HCT116 (cell line): Measurements from ENCODE around the gene CDYL2. TPM values are rescaled to one million over a fixed set of nuclear protein-coding genes. Genes with fewer than 3 reads are reported as not detected.

ENCODE experiments used
- ATAC-seq: fragments of 200-7000 bp; cut with Tn5 transposase; 2 replicates; pipeline ENCODE4 v1.9.1; 2020; ENCODE audit warnings: mild to moderate bottlenecking, moderate library complexity
- BruUV-seq: library from RNA; stranded (reverse); fragments of 400-500 nt; replicated peaks from 2 replicates; lab custom pipeline; 2021; lab: Mats Ljungman, UMichigan
- CTCF ChIA-PET: fragments of 300-600 bp; sonication (Branson Sonifier 250); formaldehyde crosslinking; loops from one replicate; lab custom pipeline; 2021; ENCODE audit warnings: antibody characterized with exemption; lab: Charles Lee
- POLR2A ChIA-PET: fragments of 300-600, 350-600 bp; sonication (Branson Sonifier 250); formaldehyde crosslinking; loops from one replicate; lab custom pipeline; 2021; ENCODE audit warnings: antibody characterized with exemption; lab: Charles Lee
- RAD21 ChIA-PET, 2 experiments: fragments of 300-600 bp; sonication (Branson Sonifier 250); formaldehyde crosslinking; loops; one replicate each; lab custom pipeline; 2023; ENCODE audit warnings: low total read pairs in 2 of 2; ENCODE audit not compliant: uncharacterized antibody in 2 of 2, unreplicated experiment in 2 of 2, low non-redundant PET in 1 of 2; lab: Charles Lee
- DNase-seq: peaks from one replicate; pipeline ENCODE4 v3.0.0-alpha.2; 2010; ENCODE audit warnings: low read depth, low spot score
- H2AFZ ChIP-seq: fragments of 200-600 bp; shearing (Covaris generic), sonication (generic); 2 replicates; pipeline ENCODE4 v1.6.1; 2017; ENCODE audit warnings: low read depth, mixed run types, mixed read lengths, antibody characterized with exemption, low read length; ENCODE audit not compliant: poor library complexity, severe bottlenecking
- H3K27ac ChIP-seq: 2 replicates; pipeline ENCODE4 v1.5.1; 2012; ENCODE audit warnings: low read depth, low read length
- H3K27me3 ChIP-seq: fragments of 200-600 bp; sonication (generic); 2 replicates; pipeline ENCODE4 v1.6.1; 2016; ENCODE audit warnings: mixed run types, low read length, mixed read lengths; ENCODE audit not compliant: insufficient read depth
- H3K36me3 ChIP-seq, 2 experiments: fragments of 200-500 bp in 1 of 2; fragments of 200-600 bp in 1 of 2; sonication (Bioruptor generic) in 1 of 2; sonication (generic) in 1 of 2; 2 replicates each; pipeline versions ENCODE4 v1.5.1 to v1.6.1; 2014 to 2016; ENCODE audit warnings: low read length in 2 of 2, inconsistent platforms in 1 of 2, mixed read lengths in 1 of 2, mixed run types in 1 of 2; ENCODE audit not compliant: insufficient read depth in 2 of 2, control insufficient read depth in 1 of 2
- H3K4me1 ChIP-seq, 2 experiments: fragments of 200-600 bp in 1 of 2; sonication (generic) in 1 of 2; 2 replicates each; pipeline versions ENCODE4 v1.5.1 to v1.6.1; 2012 to 2017; ENCODE audit warnings: low read length in 2 of 2, inconsistent platforms in 1 of 2, mild to moderate bottlenecking in 1 of 2, mixed read lengths in 1 of 2, mixed run types in 1 of 2, moderate library complexity in 1 of 2; ENCODE audit not compliant: insufficient read depth in 2 of 2, control insufficient read depth in 1 of 2
- H3K4me2 ChIP-seq: fragments of 200-600 bp; sonication (generic); 2 replicates; pipeline ENCODE4 v1.6.1; 2017; ENCODE audit warnings: mixed run types, low read length, mixed read lengths
- H3K4me3 ChIP-seq, 2 experiments: fragments of 200-600 bp in 1 of 2; sonication (generic) in 1 of 2; replicated peaks in 1 of 2; 2 replicates each; pipeline ENCODE4 v1.5.1; 2011 to 2016; ENCODE audit warnings: low read length in 2 of 2, control low read depth in 1 of 2, low read depth in 1 of 2, mild to moderate bottlenecking in 1 of 2, mixed read lengths in 1 of 2, mixed run types in 1 of 2
- H3K79me2 ChIP-seq: fragments of 200-600 bp; sonication (generic); 2 replicates; pipeline ENCODE4 v1.6.1; 2017; ENCODE audit warnings: mild to moderate bottlenecking, mixed run types, low read length, moderate library complexity, mixed read lengths; ENCODE audit not compliant: insufficient read depth
- H3K9ac ChIP-seq: fragments of 200-600 bp; sonication (generic); 2 replicates; pipeline ENCODE4 v1.6.1; 2016; ENCODE audit warnings: low read length, mixed read lengths
- H3K9me2 ChIP-seq: fragments of 200-600 bp; sonication (generic), shearing (Covaris generic); 2 replicates; pipeline ENCODE4 v1.6.1; 2017; ENCODE audit warnings: mixed run types, mild to moderate bottlenecking, moderate library complexity; ENCODE audit not compliant: insufficient read depth
- H3K9me3 ChIP-seq, 2 experiments: fragments of 200-500 bp in 1 of 2; fragments of 200-600 bp in 1 of 2; sonication (Bioruptor generic) in 1 of 2; sonication (generic) in 1 of 2; 2 replicates each; pipeline ENCODE4 v1.6.1; 2014 to 2017; ENCODE audit warnings: low read length in 2 of 2, mixed read lengths in 2 of 2, inconsistent platforms in 1 of 2, low read depth in 1 of 2, mild to moderate bottlenecking in 1 of 2, mixed run types in 1 of 2, moderate library complexity in 1 of 2; ENCODE audit not compliant: control insufficient read depth in 1 of 2, insufficient read depth in 1 of 2
- H4K20me1 ChIP-seq: fragments of 200-600 bp; sonication (generic), shearing (Covaris generic); 2 replicates; pipeline ENCODE4 v1.6.1; 2017; ENCODE audit warnings: mixed run types, mild to moderate bottlenecking, moderate library complexity; ENCODE audit not compliant: insufficient read depth
- CBX3 ChIP-seq: IDR thresholded peaks from 2 replicates; pipeline ENCODE4 v1.6.1; 2012; ENCODE audit warnings: low read depth
- ELF1 ChIP-seq: IDR thresholded peaks from 2 replicates; pipeline ENCODE4 v1.6.1; 2012; ENCODE audit warnings: low read depth, borderline replicate concordance
- POLR2AphosphoS5 ChIP-seq: IDR thresholded peaks from 2 replicates; pipeline ENCODE4 v1.6.1; 2011; ENCODE audit warnings: mild to moderate bottlenecking, low read depth, low read length, moderate library complexity
- SIN3A ChIP-seq: IDR thresholded peaks from 2 replicates; pipeline ENCODE4 v1.6.1; 2012; ENCODE audit warnings: low read depth
- SP1 ChIP-seq: IDR thresholded peaks from 2 replicates; pipeline ENCODE4 v1.6.1; 2012; ENCODE audit warnings: low read depth
- YY1 ChIP-seq: IDR thresholded peaks from 2 replicates; pipeline ENCODE4 v1.6.1; 2011; ENCODE audit warnings: low read length, low read depth, moderate library complexity, mild to moderate bottlenecking; ENCODE audit not compliant: insufficient replicate concordance; ENCODE audit errors: extremely low read depth
- ZNF274 ChIP-seq: fragments of 200-500 bp; sonication (Bioruptor generic); IDR thresholded peaks from 2 replicates; pipeline ENCODE4 v1.6.1; 2014; ENCODE audit warnings: mild to moderate bottlenecking, low read depth, low read length, inconsistent platforms
- intact Hi-C: fragments of 100-400 bp; cut with micrococcal nuclease; formaldehyde crosslinking; loops from 2 replicates; pipeline ENCODE4 v1.10.0; 2022
- total RNA-seq: library from RNA; stranded (reverse); gene quantifications from one replicate; pipeline ENCODE4 v1.2.1, GENCODE V29; 2021; ENCODE audit not compliant: unreplicated experiment
- TF ChIP-seq, protein P1 (sequence below): IDR thresholded peaks from 2 replicates; pipeline ENCODE4 v1.6.1; 2011; ENCODE audit warnings: mild to moderate bottlenecking, low read length, moderate library complexity; ENCODE audit not compliant: insufficient replicate concordance; ENCODE audit errors: extremely low read depth
- TF ChIP-seq, protein P2 (sequence below), 3 experiments: fragments of 200-600 bp in 1 of 3; sonication (generic) in 1 of 3; IDR thresholded peaks in 2 of 3; conservative IDR thresholded peaks in 1 of 3; 2 replicates each; pipeline ENCODE4 v1.5.1; 2012 to 2017; ENCODE audit warnings: low read depth in 2 of 3, low read length in 2 of 3, antibody characterized with exemption in 1 of 3, borderline replicate concordance in 1 of 3, control low read depth in 1 of 3, mild to moderate bottlenecking in 1 of 3, mixed read lengths in 1 of 3, mixed run types in 1 of 3, moderate library complexity in 1 of 3; ENCODE audit not compliant: insufficient read depth in 1 of 3
- TF ChIP-seq, protein P3 (sequence below): IDR thresholded peaks from 2 replicates; pipeline ENCODE4 v1.6.1; 2012
- TF ChIP-seq, protein P4 (sequence below): IDR thresholded peaks from 2 replicates; pipeline ENCODE4 v1.6.1; 2012

CDYL2 gene
- total RNA-seq, 1 experiment from 2014 or later: 0.10 TPM

DNA sequence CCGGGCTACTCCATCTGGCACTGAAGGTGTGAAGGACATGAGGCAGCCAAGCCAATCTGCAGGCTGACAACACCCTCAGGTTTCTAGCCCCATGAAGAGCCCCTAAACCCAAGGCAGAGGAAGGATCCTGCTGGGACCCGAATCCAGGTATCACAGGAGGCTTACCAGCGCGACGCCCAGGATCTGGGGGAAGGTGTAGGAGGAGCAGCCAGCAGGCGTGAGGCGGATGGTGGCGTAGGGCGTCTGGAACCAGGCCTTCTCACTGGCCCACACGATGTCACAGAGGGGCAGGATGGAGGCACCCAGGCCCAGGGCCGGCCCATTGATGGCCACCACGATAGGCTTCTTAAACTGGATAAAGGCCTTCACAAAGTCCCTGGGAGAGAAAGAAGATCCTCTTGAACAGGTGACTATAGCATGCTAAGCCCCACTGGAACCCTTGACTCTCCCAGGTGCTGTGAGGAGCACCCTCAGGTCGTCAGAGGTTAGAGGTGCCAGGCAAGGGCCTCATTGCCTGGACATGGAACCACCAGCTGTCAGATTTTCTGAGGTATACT lies 191.9 kb downstream of the CDYL2 start:
- DNase-seq (no peak), ATAC-seq (no peak)
- no TSS peak for BruUV-seq
- Histone ChIP-seq H3K79me2 (no peaks in the 10 kb centered on the region), H3K4me1 (peaks cover 0 to 4% of the 10 kb centered on the region in 2 experiments; a peak in 1 of 4 replicates), H3K4me2 (no peak overlapping the region), H3K27ac (no peak overlapping the region), H3K9me3 (peaks cover 0 to 6% of the 10 kb centered on the region in 2 experiments; a peak in 2 of 4 replicates), H3K9ac (no peak overlapping the region), H2AFZ (no peak overlapping the region), H3K4me3 (no peak overlapping the region), H3K27me3 (no peaks in the 10 kb centered on the region), H4K20me1 (no peaks in the 10 kb centered on the region), H3K9me2 (no peaks in the 10 kb centered on the region), H3K36me3 (no peaks in the 10 kb centered on the region)
- TF ChIP-seq, protein P1, sequence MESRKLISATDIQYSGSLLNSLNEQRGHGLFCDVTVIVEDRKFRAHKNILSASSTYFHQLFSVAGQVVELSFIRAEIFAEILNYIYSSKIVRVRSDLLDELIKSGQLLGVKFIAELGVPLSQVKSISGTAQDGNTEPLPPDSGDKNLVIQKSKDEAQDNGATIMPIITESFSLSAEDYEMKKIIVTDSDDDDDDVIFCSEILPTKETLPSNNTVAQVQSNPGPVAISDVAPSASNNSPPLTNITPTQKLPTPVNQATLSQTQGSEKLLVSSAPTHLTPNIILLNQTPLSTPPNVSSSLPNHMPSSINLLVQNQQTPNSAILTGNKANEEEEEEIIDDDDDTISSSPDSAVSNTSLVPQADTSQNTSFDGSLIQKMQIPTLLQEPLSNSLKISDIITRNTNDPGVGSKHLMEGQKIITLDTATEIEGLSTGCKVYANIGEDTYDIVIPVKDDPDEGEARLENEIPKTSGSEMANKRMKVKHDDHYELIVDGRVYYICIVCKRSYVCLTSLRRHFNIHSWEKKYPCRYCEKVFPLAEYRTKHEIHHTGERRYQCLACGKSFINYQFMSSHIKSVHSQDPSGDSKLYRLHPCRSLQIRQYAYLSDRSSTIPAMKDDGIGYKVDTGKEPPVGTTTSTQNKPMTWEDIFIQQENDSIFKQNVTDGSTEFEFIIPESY: no peak
- TF ChIP-seq, protein P2, sequence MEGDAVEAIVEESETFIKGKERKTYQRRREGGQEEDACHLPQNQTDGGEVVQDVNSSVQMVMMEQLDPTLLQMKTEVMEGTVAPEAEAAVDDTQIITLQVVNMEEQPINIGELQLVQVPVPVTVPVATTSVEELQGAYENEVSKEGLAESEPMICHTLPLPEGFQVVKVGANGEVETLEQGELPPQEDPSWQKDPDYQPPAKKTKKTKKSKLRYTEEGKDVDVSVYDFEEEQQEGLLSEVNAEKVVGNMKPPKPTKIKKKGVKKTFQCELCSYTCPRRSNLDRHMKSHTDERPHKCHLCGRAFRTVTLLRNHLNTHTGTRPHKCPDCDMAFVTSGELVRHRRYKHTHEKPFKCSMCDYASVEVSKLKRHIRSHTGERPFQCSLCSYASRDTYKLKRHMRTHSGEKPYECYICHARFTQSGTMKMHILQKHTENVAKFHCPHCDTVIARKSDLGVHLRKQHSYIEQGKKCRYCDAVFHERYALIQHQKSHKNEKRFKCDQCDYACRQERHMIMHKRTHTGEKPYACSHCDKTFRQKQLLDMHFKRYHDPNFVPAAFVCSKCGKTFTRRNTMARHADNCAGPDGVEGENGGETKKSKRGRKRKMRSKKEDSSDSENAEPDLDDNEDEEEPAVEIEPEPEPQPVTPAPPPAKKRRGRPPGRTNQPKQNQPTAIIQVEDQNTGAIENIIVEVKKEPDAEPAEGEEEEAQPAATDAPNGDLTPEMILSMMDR (IDR thresholded peaks at IDR 0.05 in 2 of 3, conservative IDR thresholded peaks at IDR 0.05 in 1 of 3; ENCODE audit: borderline replicate concordance in 1 of 3, insufficient read depth in 1 of 3, low read depth in 2 of 3, low read length in 2 of 3): no peak
- no peak for TF ChIP-seq CBX3
- TF ChIP-seq, protein P3, sequence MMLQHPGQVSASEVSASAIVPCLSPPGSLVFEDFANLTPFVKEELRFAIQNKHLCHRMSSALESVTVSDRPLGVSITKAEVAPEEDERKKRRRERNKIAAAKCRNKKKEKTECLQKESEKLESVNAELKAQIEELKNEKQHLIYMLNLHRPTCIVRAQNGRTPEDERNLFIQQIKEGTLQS: no peak
- no peak for TF ChIP-seq YY1
- no peak for TF ChIP-seq ELF1
- no peak for TF ChIP-seq POLR2AphosphoS5
- no peak for TF ChIP-seq SP1
- TF ChIP-seq ZNF274: no peak
- TF ChIP-seq, protein P4, sequence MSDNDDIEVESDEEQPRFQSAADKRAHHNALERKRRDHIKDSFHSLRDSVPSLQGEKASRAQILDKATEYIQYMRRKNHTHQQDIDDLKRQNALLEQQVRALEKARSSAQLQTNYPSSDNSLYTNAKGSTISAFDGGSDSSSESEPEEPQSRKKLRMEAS: no peak
- TF ChIP-seq SIN3A: no peak
- ChIA-PET RAD21 (no interaction called here), POLR2A (no interaction called here), CTCF (no interaction called here)
- intact Hi-C loops: no loop called here
